Measurements from ENCODE around the gene SNAPC4.
"Not testable (repeated sequence)": the region's sequence is repeated elsewhere in the genome, so short reads cannot be mapped to it uniquely, and the experiment has no call there.

Gene SNAPC4

GRCh38 chr9:136431782-136432350 lies 31.9 kb upstream of the SNAPC4 start:
- DNase-seq = no peak

GRCh38 chr9:136430588-136431234 lies 30.7 kb upstream of the SNAPC4 start:
- no peak for DNase-seq

- no peak for DNase-seq
These were observed 29.9 kb upstream of the SNAPC4 start for GRCh38 chr9:136429683-136430491.

GRCh38 chr9:136429075-136429628 lies 29.2 kb upstream of the SNAPC4 start:
- no peak for DNase-seq

- DNase-seq = no peak
These were observed 26.8 kb upstream of the SNAPC4 start for GRCh38 chr9:136426787-136427186.

- DNase-seq = not testable (repeated sequence)
These were observed 25.4 kb upstream of the SNAPC4 start for GRCh38 chr9:136425367-136425766.

- no peak for DNase-seq
These were observed 24.9 kb upstream of the SNAPC4 start for GRCh38 chr9:136424750-136425362.

- DNase-seq = no peak
These were observed 23.6 kb upstream of the SNAPC4 start for GRCh38 chr9:136423432-136424146.

GRCh38 chr9:136422876-136423275 lies 22.9 kb upstream of the SNAPC4 start:
- no peak for DNase-seq

- no peak for DNase-seq
These were observed 21.8 kb upstream of the SNAPC4 start for GRCh38 chr9:136421791-136422190.

GRCh38 chr9:136419092-136419420 lies 19.1 kb upstream of the SNAPC4 start:
- DNase-seq = no peak

- DNase-seq = no peak
These were observed 18.5 kb upstream of the SNAPC4 start for GRCh38 chr9:136418182-136419091.

- no peak for DNase-seq
These were observed 16.9 kb upstream of the SNAPC4 start for GRCh38 chr9:136416914-136417313.

- no peak for DNase-seq
These were observed 16.5 kb upstream of the SNAPC4 start for GRCh38 chr9:136416427-136416826.

- DNase-seq = no peak
These were observed 13.0 kb upstream of the SNAPC4 start for GRCh38 chr9:136412962-136413361.

- no peak for DNase-seq
These were observed 11.4 kb upstream of the SNAPC4 start for GRCh38 chr9:136411378-136411777.

- peak; percentile 91 for DNase-seq
These were observed 10.7 kb upstream of the SNAPC4 start, which contains the start of the genes ENTR1 and PMPCA for GRCh38 chr9:136410500-136411287. ENTR1 (minus strand) TSS chr9:136410614; CDS start chr9:136410397, 217 bp downstream. PMPCA (plus strand) TSS chr9:136410658; CDS start chr9:136410669, 11 bp downstream.

- DNase-seq = peak; percentile 59
These were observed 9.8 kb upstream of the SNAPC4 start for GRCh38 chr9:136409557-136410455.

GRCh38 chr9:136407911-136408310 lies 7.9 kb upstream of the SNAPC4 start:
- DNase-seq = no peak
